ENCODE results near the gene CCDC57.
A peak's percentile ranks its signal among the peaks of the same experiment; 100 is the strongest.

- TF ChIP-seq CTCF (IDR thresholded peaks at IDR 0.05) (peak; percentile 49), EZH2phosphoT487 (IDR thresholded peaks at IDR 0.05) (no peak), EZH2 (IDR thresholded peaks at IDR 0.05) (no peak)
These were observed 106.6 kb downstream of the CCDC57 start for GRCh38 chr17:82105882-82106687.
